ENCODE data around the gene CERS6.

The CERS6 gene

GRCh38 chr2:168801961-168802858, 346.1 kb downstream of the CERS6 start, which contains the start of gene NOSTRIN:
Gene NOSTRIN (plus strand): TSS chr2:168802637. CDS start chr2:168802647, 10 bp downstream.
- no peak for DNase-seq (ENCODE audit: extremely low spot score)
- TF ChIP-seq ELF4 (IDR thresholded peaks at IDR 0.05) (no peak), SP1 (IDR thresholded peaks at IDR 0.05) (no peak), L3MBTL2 (conservative IDR thresholded peaks at IDR 0.05) (no peak), FOXM1 (IDR thresholded peaks at IDR 0.05; ENCODE audit: borderline replicate concordance) (no peak), SUZ12 (IDR thresholded peaks at IDR 0.05) (no peak), LEF1 (IDR thresholded peaks at IDR 0.05; ENCODE audit: borderline replicate concordance) (no peak), HDGF (IDR thresholded peaks at IDR 0.05; ENCODE audit: borderline replicate concordance) (no peak), FOXA1 (IDR thresholded peaks at IDR 0.05) (no peak), NFRKB (IDR thresholded peaks at IDR 0.05) (no peak), BHLHE40 (IDR thresholded peaks at IDR 0.05; ENCODE audit: borderline replicate concordance) (no peak), ARNT (IDR thresholded peaks at IDR 0.05) (no peak), PKNOX1 (IDR thresholded peaks at IDR 0.05) (no peak), CTBP1 (IDR thresholded peaks at IDR 0.05; ENCODE audit: borderline replicate concordance) (no peak), FOXK2 (IDR thresholded peaks at IDR 0.05) (no peak), ZNF384 (IDR thresholded peaks at IDR 0.05) (no peak), TARDBP (IDR thresholded peaks at IDR 0.05) (no peak)
- POLR2A ChIA-PET: no interaction called here
- CTCF ChIA-PET: no interaction called here

DNA sequence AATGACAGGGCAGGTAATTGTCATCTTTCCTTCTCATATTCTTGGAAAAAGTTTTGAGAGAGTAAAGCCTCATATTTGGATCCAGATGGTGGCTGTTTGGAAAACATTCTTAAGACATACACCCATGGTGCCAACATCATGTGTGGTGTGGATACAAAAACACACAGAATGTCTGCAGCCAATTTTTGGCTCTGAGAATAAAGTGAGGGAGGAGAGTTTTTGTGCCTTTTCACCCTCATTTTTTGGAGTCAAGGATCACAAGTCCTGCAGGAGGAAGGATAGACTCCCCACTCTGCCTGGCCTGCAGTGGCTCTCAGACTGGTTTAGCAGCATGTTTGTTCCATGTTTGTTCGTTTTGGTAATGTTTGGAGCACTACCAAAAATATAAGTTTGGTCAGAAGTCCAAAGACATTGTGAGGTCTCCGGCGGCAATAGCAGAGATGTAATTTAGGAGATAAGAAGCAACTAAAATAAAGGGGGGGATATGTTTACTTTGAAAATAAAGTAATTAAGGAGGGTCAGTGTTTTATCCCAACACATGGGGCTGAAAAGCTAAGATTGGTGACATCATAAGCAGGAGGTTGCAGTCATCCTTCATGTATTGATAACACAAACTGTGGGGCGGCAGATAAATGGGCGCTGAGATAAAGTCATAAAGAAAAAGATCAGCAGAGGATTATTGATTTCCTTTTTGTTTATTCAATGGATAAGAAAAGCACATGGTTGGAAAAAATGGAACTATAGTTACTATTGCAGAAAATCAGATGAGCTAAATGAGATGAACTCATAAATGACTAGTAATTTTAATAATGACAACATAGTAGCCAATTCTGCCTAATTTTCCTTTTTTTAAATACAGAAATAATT, 347.0 kb downstream of the CERS6 start:
- CTCF ChIA-PET: no interaction called here
- TF ChIP-seq NFRKB (IDR thresholded peaks at IDR 0.05) (no peak), ELF4 (IDR thresholded peaks at IDR 0.05) (no peak), FOXK2 (IDR thresholded peaks at IDR 0.05) (no peak)
- POLR2A ChIA-PET: no interaction called here
- no peak for DNase-seq (ENCODE audit: extremely low spot score)

- TF ChIP-seq FOXA1 (IDR thresholded peaks at IDR 0.05): no peak
- no peak for TF ChIP-seq FOXM1 (IDR thresholded peaks at IDR 0.05; ENCODE audit: borderline replicate concordance)
- no peak for TF ChIP-seq HDGF (IDR thresholded peaks at IDR 0.05; ENCODE audit: borderline replicate concordance)
- no peak for TF ChIP-seq SUZ12 (IDR thresholded peaks at IDR 0.05)
- no peak for TF ChIP-seq L3MBTL2 (conservative IDR thresholded peaks at IDR 0.05)
- no peak for TF ChIP-seq LEF1 (IDR thresholded peaks at IDR 0.05; ENCODE audit: borderline replicate concordance)
- TF ChIP-seq FOXK2 (IDR thresholded peaks at IDR 0.05): no peak
- no peak for TF ChIP-seq ARNT (IDR thresholded peaks at IDR 0.05)
- no peak for TF ChIP-seq ZNF384 (IDR thresholded peaks at IDR 0.05)
- TF ChIP-seq TARDBP (IDR thresholded peaks at IDR 0.05): no peak
- TF ChIP-seq BHLHE40 (IDR thresholded peaks at IDR 0.05; ENCODE audit: borderline replicate concordance): no peak
- no peak for TF ChIP-seq NFRKB (IDR thresholded peaks at IDR 0.05)
- ChIA-PET POLR2A (no interaction called here), CTCF (no interaction called here)
- DNase-seq (ENCODE audit: extremely low spot score): no peak
These were observed 348.1 kb downstream of the CERS6 start for GRCh38 chr2:168804214-168804613.

DNA sequence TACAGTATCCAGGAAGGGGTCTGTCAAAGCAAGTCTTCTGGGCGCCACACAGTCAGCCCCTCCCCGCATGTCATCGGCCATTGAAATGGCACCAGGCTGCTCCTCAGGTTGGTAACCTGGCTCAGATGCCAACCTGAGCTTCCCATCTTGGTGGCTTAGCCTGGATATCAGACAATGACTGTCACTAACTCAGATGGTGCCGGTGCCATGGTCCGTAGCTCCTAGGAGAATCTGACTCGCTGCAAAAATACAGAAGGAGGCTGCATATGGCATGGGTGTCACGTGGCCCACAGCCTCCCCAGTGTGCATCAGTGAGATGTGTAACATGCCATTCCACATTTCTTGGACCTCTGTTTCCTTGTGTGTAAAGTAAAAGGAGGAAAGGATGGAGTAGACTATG, 349.5 kb downstream of the CERS6 start:
- POLR2A ChIA-PET: no interaction called here
- CTCF ChIA-PET: no interaction called here
- DNase-seq (ENCODE audit: extremely low spot score): no peak
- TF ChIP-seq ARNT (IDR thresholded peaks at IDR 0.05) (no peak), LEF1 (IDR thresholded peaks at IDR 0.05; ENCODE audit: borderline replicate concordance) (no peak), TARDBP (IDR thresholded peaks at IDR 0.05) (no peak), NFRKB (IDR thresholded peaks at IDR 0.05) (no peak), BHLHE40 (IDR thresholded peaks at IDR 0.05; ENCODE audit: borderline replicate concordance) (no peak), CTBP1 (IDR thresholded peaks at IDR 0.05; ENCODE audit: borderline replicate concordance) (no peak), L3MBTL2 (conservative IDR thresholded peaks at IDR 0.05) (no peak), PKNOX1 (IDR thresholded peaks at IDR 0.05) (no peak), FOXM1 (IDR thresholded peaks at IDR 0.05; ENCODE audit: borderline replicate concordance) (no peak), SP1 (IDR thresholded peaks at IDR 0.05) (no peak), HDGF (IDR thresholded peaks at IDR 0.05; ENCODE audit: borderline replicate concordance) (no peak), SUZ12 (IDR thresholded peaks at IDR 0.05) (no peak), FOXK2 (IDR thresholded peaks at IDR 0.05) (no peak), ZNF384 (IDR thresholded peaks at IDR 0.05) (no peak), ELF4 (IDR thresholded peaks at IDR 0.05) (no peak), FOXA1 (IDR thresholded peaks at IDR 0.05) (no peak)

GRCh38 chr2:168809537-168809936, 353.5 kb downstream of the CERS6 start:
- ChIA-PET CTCF (no interaction called here), POLR2A (no interaction called here)
- TF ChIP-seq FOXA1 (IDR thresholded peaks at IDR 0.05): no peak
- no peak for TF ChIP-seq TARDBP (IDR thresholded peaks at IDR 0.05)
- TF ChIP-seq SP1 (IDR thresholded peaks at IDR 0.05): no peak
- no peak for TF ChIP-seq ARNT (IDR thresholded peaks at IDR 0.05)
- no peak for TF ChIP-seq LEF1 (IDR thresholded peaks at IDR 0.05; ENCODE audit: borderline replicate concordance)
- no peak for TF ChIP-seq FOXK2 (IDR thresholded peaks at IDR 0.05)
- no peak for TF ChIP-seq ZNF384 (IDR thresholded peaks at IDR 0.05)
- no peak for TF ChIP-seq NFRKB (IDR thresholded peaks at IDR 0.05)
- no peak for TF ChIP-seq CTBP1 (IDR thresholded peaks at IDR 0.05; ENCODE audit: borderline replicate concordance)
- TF ChIP-seq BHLHE40 (IDR thresholded peaks at IDR 0.05; ENCODE audit: borderline replicate concordance): no peak
- TF ChIP-seq ELF4 (IDR thresholded peaks at IDR 0.05): no peak
- no peak for DNase-seq (ENCODE audit: extremely low spot score)

GRCh38 chr2:168810235-168810634, 354.2 kb downstream of the CERS6 start:
- ChIA-PET POLR2A (no interaction called here), CTCF (no interaction called here)
- DNase-seq (ENCODE audit: extremely low spot score): no peak
- TF ChIP-seq HDGF (IDR thresholded peaks at IDR 0.05; ENCODE audit: borderline replicate concordance) (no peak), BHLHE40 (IDR thresholded peaks at IDR 0.05; ENCODE audit: borderline replicate concordance) (no peak), L3MBTL2 (conservative IDR thresholded peaks at IDR 0.05) (no peak), ARNT (IDR thresholded peaks at IDR 0.05) (no peak), SP1 (IDR thresholded peaks at IDR 0.05) (no peak), NFRKB (IDR thresholded peaks at IDR 0.05) (no peak), SUZ12 (IDR thresholded peaks at IDR 0.05) (no peak), TARDBP (IDR thresholded peaks at IDR 0.05) (no peak), CTBP1 (IDR thresholded peaks at IDR 0.05; ENCODE audit: borderline replicate concordance) (no peak), LEF1 (IDR thresholded peaks at IDR 0.05; ENCODE audit: borderline replicate concordance) (no peak), ZNF384 (IDR thresholded peaks at IDR 0.05) (no peak), FOXK2 (IDR thresholded peaks at IDR 0.05) (no peak), ELF4 (IDR thresholded peaks at IDR 0.05) (no peak), PKNOX1 (IDR thresholded peaks at IDR 0.05) (no peak), FOXA1 (IDR thresholded peaks at IDR 0.05) (no peak)

Data from HEK293T (cell line).